Adrenal gland (tissue), 12 donors: ENCODE measurements around the gene SKP1. TPM values are rescaled to one million over a fixed set of nuclear protein-coding genes. Genes with fewer than 3 reads are reported as not detected.
A peak's percentile ranks its signal among the peaks of the same experiment; 100 is the strongest.

Source experiments
- DNase-seq, 7 donors: peaks; one replicate each; pipeline ENCODE4 v3.0.0-alpha.2; 2019 to 2020
- H3K27ac ChIP-seq, 5 donors: fragments of 200-600 bp; sonication (generic) in 4 of 5; 1 replicate in 3 of 5; 2 replicates in 2 of 5; pipeline versions ENCODE4 v1.5.1 to v1.8.0; 2016 to 2020; ENCODE audit warnings: mild to moderate bottlenecking in 1 of 5
- H3K27me3 ChIP-seq: fragments of 200-600 bp; 2 replicates; pipeline ENCODE4 v1.8.0; 2021
- H3K36me3 ChIP-seq, 2 donors: fragments of 200-600 bp; replicated peaks in 1 of 2; 1 replicate in 1 of 2; 2 replicates in 1 of 2; pipeline versions ENCODE4 v1.5.1 to v1.8.0; 2018 to 2022
- H3K4me1 ChIP-seq, 2 donors: fragments of 200-600 bp; replicated peaks in 1 of 2; 1 replicate in 1 of 2; 2 replicates in 1 of 2; pipeline versions ENCODE4 v1.5.1 to v1.8.0; 2018 to 2021
- H3K4me3 ChIP-seq, 4 donors: fragments of 200-600 bp; sonication (generic) in 3 of 4; one replicate each; pipeline ENCODE4 v1.5.1; 2016 to 2018
- H3K9me3 ChIP-seq, 3 donors: fragments of 200-600 bp; sonication (generic) in 1 of 3; replicated peaks in 1 of 3; 1 replicate in 2 of 3; 2 replicates in 1 of 3; pipeline versions ENCODE4 v1.5.1 to v1.8.0; 2016 to 2021
- CTCF ChIP-seq, 6 experiments: fragments of 450-650 bp in 4 of 6; fragments of 200-600 bp in 2 of 6; sonication (generic) in 1 of 6; IDR thresholded peaks; 1 replicate in 5 of 6; 2 replicates in 1 of 6; pipeline versions ENCODE4 v1.5.1 to v1.8.0; 2016 to 2021; ENCODE audit warnings: antibody characterized with exemption in 6 of 6, mild to moderate bottlenecking in 2 of 6, moderate library complexity in 1 of 6
- POLR2A ChIP-seq, 2 donors: fragments of 450-650 bp; IDR thresholded peaks; one replicate each; pipeline ENCODE4 v1.6.1; 2017; ENCODE audit warnings: antibody characterized with exemption in 2 of 2, mild to moderate bottlenecking in 2 of 2, moderate library complexity in 1 of 2
- WGBS, 4 donors: extraction: QIAGEN DNeasy Blood & Tissue Kit in 2 of 4; methylation state at CpG; one replicate each; pipeline versions ENCODE4 v1.1.5 to v1.1.7; 2013 to 2017; 5-methylcytosine and 5-hydroxymethylcytosine counted together
- intact Hi-C, 2 donors: fragments of 100-400 bp; cut with DNase I; formaldehyde crosslinking; loops; one replicate each; pipeline versions ENCODE4 v1.14.1 to v1.15.0; 2022 to 2023
- polyA plus RNA-seq, 3 donors: library from polyadenylated mRNA; stranded (reverse); fragments of 200-250 nt in 2 of 3; fragments of 350-450 nt in 1 of 3; fragmentation: Illumina TruSeq in 1 of 3; extraction: RNeasy Lipid Tissue Mini Kit (QIAGEN cat#74804) in 1 of 3; gene quantifications; one replicate each; pipeline ENCODE4 v1.2.3, GENCODE V29; 2013 to 2014
- total RNA-seq, 9 donors: library from RNA; depleted of rRNA in 4 of 9; stranded (reverse); fragments of >200 nt in 4 of 9; fragments of 120-200 nt in 1 of 9; fragmentation: NEBNext Ultra II Directional in 1 of 9; extraction: Animal tissue kit (Norgen Biotek cat#: 25700) in 1 of 9; gene quantifications; one replicate each; pipeline versions ENCODE4 v1.1.0 to v1.2.4, GENCODE V29; 2013 to 2023
- donor health status: healthy with polysubstance abuse.
- donor health status: Bipolar disorder and iron deficiency.
- donor health status: DM: yes; HTN: yes; CAD: no.
- donor health status: DM: no; HTN: no; CAD: no.
- donor health status: DM: no; HTN: no; CAD: no.
- donor health status: DM: yes; HTN: yes; CAD: no.

Gene SKP1
- total and polyA plus RNA-seq, 12 donors, result 121 to 1,485 (median 377) TPM

DNA sequence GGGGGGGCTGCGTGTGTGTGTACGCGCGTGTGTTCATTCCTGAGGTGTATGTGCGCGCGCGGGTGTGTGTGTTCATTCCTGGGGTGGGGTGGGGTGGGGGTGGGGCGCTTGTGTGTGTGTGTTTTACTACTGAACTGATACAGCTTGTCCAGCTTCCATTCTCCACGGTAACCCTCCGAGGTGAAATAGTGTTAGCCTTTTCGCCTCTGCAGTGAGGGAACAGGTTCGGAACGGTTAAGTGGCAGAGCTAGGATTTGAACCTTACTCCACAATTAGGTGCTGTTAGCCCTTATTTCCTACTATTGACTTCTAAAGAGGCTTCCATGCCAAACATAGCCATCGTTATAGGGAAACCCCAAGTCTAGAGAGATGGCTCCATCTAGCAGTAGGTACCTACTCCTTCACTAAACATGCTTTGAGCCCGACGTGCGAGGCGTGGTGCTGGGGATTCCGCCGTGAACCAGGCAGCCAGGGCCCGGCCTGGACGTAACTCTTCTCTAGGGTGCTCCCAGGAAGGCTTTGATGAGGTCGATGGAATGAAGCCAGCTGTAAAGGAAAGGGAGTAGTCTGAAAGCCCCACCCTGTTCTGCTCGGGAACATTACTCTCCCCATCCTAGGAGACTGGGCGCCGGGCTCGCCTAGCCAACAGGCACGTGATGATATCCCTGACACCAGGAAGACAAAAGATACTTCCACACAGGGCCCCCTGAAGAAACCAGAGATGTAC, 782 bp upstream of the SKP1 start:
- Histone ChIP-seq H3K9me3 (no peaks in the 10 kb centered on the region), H3K4me3 (peak overlapping the region in 2 of 4 donors; percentile 86 to 96), H3K4me1 (peaks cover 9 to 31% of the 10 kb centered on the region in 2 donors), H3K36me3 (peaks cover 0 to 11% of the 10 kb centered on the region in 2 donors), H3K27me3 (no peaks in the 10 kb centered on the region), H3K27ac (peak overlapping the region; percentile 94 to 100 (median 99))
- 24 to 29% (median 27%) methylated on average over 21 to 29 of the region's 29 CpGs for WGBS, 4 donors
- peak in 4 of 7 donors; percentile 16 to 36 (median 22) for DNase-seq
- intact Hi-C loops, result no loop called here
- TF ChIP-seq POLR2A (IDR thresholded peaks at IDR 0.05) (no peak), CTCF (IDR thresholded peaks at IDR 0.05) (no peak)

GRCh38 chr5:134175921-134176510, 734 bp downstream of the SKP1 start:
- intact Hi-C loops, result no loop called here
- DNase-seq, result peak in 6 of 7 donors; percentile 32 to 68 (median 50)
- peak overlapping the region; percentile 94 to 100 (median 99) for H3K27ac ChIP-seq
- WGBS, 4 donors, result 0 to 2% (median 1%) methylated on average over 20 to 31 of the region's 31 CpGs
- H3K36me3 ChIP-seq, result peaks cover 0 to 26% of the 10 kb centered on the region in 2 donors
- peak overlapping the region; percentile 19 to 96 (median 90) for H3K4me3 ChIP-seq
- TF ChIP-seq POLR2A (IDR thresholded peaks at IDR 0.05) (no peak), CTCF (IDR thresholded peaks at IDR 0.05) (no peak)
- H3K4me1 ChIP-seq, result peaks cover 9 to 31% of the 10 kb centered on the region in 2 donors
- no peaks in the 10 kb centered on the region for H3K9me3 ChIP-seq
- no peaks in the 10 kb centered on the region for H3K27me3 ChIP-seq

DNA sequence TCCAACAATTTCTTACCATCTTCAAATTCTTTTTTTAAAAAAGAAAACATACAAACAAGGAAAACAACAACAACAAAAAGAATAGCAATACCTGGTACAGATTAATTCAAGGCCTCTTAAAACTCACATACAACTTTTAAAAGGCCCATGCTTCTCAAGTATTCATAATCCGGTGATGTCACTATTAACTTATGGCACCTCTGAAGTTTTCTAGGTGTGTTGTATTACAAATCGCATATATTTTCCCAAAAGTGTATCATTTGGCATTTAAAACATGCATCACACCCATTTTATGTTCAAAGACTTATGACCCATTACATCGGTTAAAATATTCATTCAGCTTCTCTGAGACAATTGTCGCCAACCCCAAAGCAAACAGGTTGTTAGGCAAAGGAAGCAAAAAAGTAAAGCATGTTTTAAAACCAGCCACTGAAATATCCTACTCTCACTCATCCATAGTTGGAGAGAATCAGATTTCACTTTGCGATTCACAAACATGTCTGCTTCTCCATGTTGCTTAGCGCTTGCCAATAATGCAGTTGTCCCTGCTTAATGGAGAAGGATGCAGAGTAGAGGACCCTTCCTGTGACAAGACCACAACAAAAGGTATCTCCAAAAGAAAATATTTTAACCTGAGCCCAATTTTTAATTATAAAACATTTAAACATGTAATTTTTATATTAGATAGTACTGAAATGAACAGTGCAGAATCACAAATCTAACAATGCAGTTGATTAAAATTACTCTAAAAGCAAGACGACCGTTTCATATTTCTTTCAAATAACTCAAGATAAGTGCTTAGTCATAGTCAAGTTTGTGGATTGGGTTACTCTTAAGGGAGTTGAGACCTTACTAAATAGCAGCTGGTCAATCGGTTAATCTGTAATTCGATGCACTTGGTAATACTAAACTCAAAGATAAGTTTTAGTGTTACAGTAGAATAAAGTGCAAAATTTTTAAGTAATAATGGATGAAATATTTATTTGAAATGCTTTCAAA, 1.6 kb downstream of the SKP1 start:
- no peak for DNase-seq
- Histone ChIP-seq H3K9me3 (no peaks in the 10 kb centered on the region), H3K4me1 (peaks cover 9 to 31% of the 10 kb centered on the region in 2 donors)

More for the DNA sequence above, 1.6 kb downstream of the SKP1 start:
- no peaks in the 10 kb centered on the region for H3K27me3 ChIP-seq
- intact Hi-C loops, result no loop called here
- peak overlapping the region in 3 of 4 donors; percentile 19 to 96 (median 86) for H3K4me3 ChIP-seq
- WGBS, 4 donors, result 11 to 18% (median 16%) methylated on average over 10 of the region's 10 CpGs
- H3K27ac ChIP-seq, result peak overlapping the region; percentile 94 to 100 (median 99)
- TF ChIP-seq POLR2A (IDR thresholded peaks at IDR 0.05), result no peak
- no peak for TF ChIP-seq CTCF (IDR thresholded peaks at IDR 0.05)
- peaks cover 0 to 35% of the 10 kb centered on the region in 2 donors for H3K36me3 ChIP-seq
